Stimulated activated naive CD8-positive, alpha-beta T cell treated with anti-CD3 and anti-CD28 coated beads, Interleukin-15, amount 100 ng/mL, for 72 hours (primary cell): ENCODE results near the gene PRDM8.
"Not testable (repeated sequence)": the region's sequence is repeated elsewhere in the genome, so short reads cannot be mapped to it uniquely, and the experiment has no call there.

Source experiments
- ATAC-seq: fragments of 150-1000 bp; cut with Tn5 transposase; 2 replicates; pipeline ENCODE4 v1.10.0; 2021; ENCODE audit warnings: mild to moderate bottlenecking, moderate library complexity
- DNase-seq, 2 donors: peaks; one replicate each; pipeline ENCODE4 v3.0.0; 2021 to 2022
- H3K27ac Mint-ChIP-seq, 2 donors: one replicate each; pipeline ENCODE4 v1.8.0; 2022; ENCODE audit warnings: mild to moderate bottlenecking in 2 of 2, mixed read lengths in 2 of 2, moderate library complexity in 2 of 2
- H3K27me3 Mint-ChIP-seq: one replicate; pipeline ENCODE4 v1.8.0; 2022; ENCODE audit warnings: mixed read lengths
- H3K4me1 Mint-ChIP-seq: one replicate; pipeline ENCODE4 v1.8.0; 2022; ENCODE audit warnings: mild to moderate bottlenecking, mixed read lengths
- H3K4me3 Mint-ChIP-seq, 2 donors: one replicate each; pipeline ENCODE4 v1.8.0; 2022; ENCODE audit warnings: mild to moderate bottlenecking in 2 of 2, mixed read lengths in 2 of 2, moderate library complexity in 1 of 2
- H3K9me3 Mint-ChIP-seq, 2 donors: one replicate each; pipeline ENCODE4 v1.8.0; 2022; ENCODE audit warnings: mixed read lengths in 2 of 2

PRDM8 gene

GRCh38 chr4:80177793-80178192 lies 19.5 kb upstream of the PRDM8 start:
- ATAC-seq, H3K4me3 Mint-ChIP-seq, H3K27me3 Mint-ChIP-seq, DNase-seq, H3K27ac Mint-ChIP-seq: not testable (repeated sequence)
- H3K4me1 Mint-ChIP-seq, result peaks cover 61% of the 10 kb centered on the region
- H3K9me3 Mint-ChIP-seq, result peaks cover 16 to 34% of the 10 kb centered on the region in 2 donors

DNA sequence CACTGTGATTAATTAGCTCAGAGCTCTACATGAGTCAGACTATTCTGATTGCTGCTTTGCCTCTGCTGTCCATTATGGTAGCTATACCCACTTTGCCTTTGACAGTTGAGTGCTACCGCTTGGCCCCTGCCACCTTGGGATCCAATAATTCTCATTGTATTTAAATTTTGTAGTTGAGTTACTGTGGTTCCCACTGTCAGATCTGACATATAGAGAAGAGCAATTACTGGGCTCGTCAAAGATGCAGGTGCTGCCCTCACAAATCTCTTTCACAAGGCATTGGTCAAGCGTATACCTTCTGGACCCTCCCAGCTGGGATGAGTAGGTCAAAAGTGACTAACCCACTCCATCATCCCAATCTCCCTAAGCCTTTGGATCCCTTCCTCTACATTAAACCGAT lies 18.3 kb upstream of the PRDM8 start:
- H3K4me3 Mint-ChIP-seq, result no peak overlapping the region
- DNase-seq, result no peak
- peaks cover 16 to 34% of the 10 kb centered on the region in 2 donors for H3K9me3 Mint-ChIP-seq
- H3K27ac Mint-ChIP-seq, result no peak overlapping the region
- no peak for ATAC-seq
- H3K27me3 Mint-ChIP-seq, result no peaks in the 10 kb centered on the region
- peaks cover 56% of the 10 kb centered on the region for H3K4me1 Mint-ChIP-seq

GRCh38 chr4:80179637-80180161 lies 17.6 kb upstream of the PRDM8 start:
- Mint-ChIP-seq H3K27me3 (no peaks in the 10 kb centered on the region), H3K27ac (peak overlapping the region in 1 of 2 donors; percentile 34), H3K4me3 (no peak overlapping the region), H3K9me3 (peaks cover 16 to 34% of the 10 kb centered on the region in 2 donors), H3K4me1 (peaks cover 49% of the 10 kb centered on the region)
- no peak for ATAC-seq
- DNase-seq, result no peak

DNA sequence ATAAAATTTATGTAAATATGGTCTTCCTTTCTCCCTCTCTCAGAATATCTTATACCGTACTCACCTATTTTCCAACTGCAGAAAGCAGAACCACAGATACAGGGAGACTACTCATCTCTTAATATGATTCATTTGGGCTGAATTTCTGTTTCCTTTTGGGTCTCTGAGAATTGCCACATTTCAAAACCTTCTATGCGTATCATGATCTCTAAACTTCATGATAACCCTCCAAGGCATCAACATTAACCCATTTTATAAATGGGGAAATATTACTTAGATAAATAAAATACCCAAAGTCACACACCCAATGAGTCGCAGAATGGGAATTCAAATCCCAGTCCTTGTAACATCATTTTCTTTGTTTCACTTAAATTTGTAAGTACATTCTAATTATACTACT lies 16.6 kb upstream of the PRDM8 start:
- peak overlapping the region; percentile 2 to 16 for H3K4me3 Mint-ChIP-seq
- H3K27me3 Mint-ChIP-seq, result peaks cover 9% of the 10 kb centered on the region
- H3K4me1 Mint-ChIP-seq, result peaks cover 50% of the 10 kb centered on the region
- ATAC-seq (peak; percentile 39), DNase-seq (no peak)
- H3K27ac Mint-ChIP-seq, result no peak overlapping the region
- H3K9me3 Mint-ChIP-seq, result peaks cover 16 to 29% of the 10 kb centered on the region in 2 donors

- DNase-seq, result peak; percentile 56 to 59
These were observed 15.0 kb upstream of the PRDM8 start for GRCh38 chr4:80182237-80182866.

GRCh38 chr4:80183250-80184052 lies 13.9 kb upstream of the PRDM8 start:
- Mint-ChIP-seq H3K27ac (peak overlapping the region; percentile 93 to 94), H3K27me3 (peaks cover 34% of the 10 kb centered on the region), H3K4me1 (peaks cover 56% of the 10 kb centered on the region), H3K9me3 (peaks cover 12 to 14% of the 10 kb centered on the region in 2 donors), H3K4me3 (peak overlapping the region; percentile 89 to 94)
- DNase-seq (peak in 1 of 2 donors; percentile 52), ATAC-seq (peak; percentile 71)

More at GRCh38 chr4:80182237-80182866, 15.0 kb upstream of the PRDM8 start:
- Mint-ChIP-seq H3K4me3 (peak overlapping the region; percentile 80 to 89), H3K4me1 (peaks cover 56% of the 10 kb centered on the region), H3K27me3 (peaks cover 24% of the 10 kb centered on the region), H3K27ac (no peak overlapping the region), H3K9me3 (peaks cover 15 to 17% of the 10 kb centered on the region in 2 donors)
- ATAC-seq, result peak; percentile 64

DNA sequence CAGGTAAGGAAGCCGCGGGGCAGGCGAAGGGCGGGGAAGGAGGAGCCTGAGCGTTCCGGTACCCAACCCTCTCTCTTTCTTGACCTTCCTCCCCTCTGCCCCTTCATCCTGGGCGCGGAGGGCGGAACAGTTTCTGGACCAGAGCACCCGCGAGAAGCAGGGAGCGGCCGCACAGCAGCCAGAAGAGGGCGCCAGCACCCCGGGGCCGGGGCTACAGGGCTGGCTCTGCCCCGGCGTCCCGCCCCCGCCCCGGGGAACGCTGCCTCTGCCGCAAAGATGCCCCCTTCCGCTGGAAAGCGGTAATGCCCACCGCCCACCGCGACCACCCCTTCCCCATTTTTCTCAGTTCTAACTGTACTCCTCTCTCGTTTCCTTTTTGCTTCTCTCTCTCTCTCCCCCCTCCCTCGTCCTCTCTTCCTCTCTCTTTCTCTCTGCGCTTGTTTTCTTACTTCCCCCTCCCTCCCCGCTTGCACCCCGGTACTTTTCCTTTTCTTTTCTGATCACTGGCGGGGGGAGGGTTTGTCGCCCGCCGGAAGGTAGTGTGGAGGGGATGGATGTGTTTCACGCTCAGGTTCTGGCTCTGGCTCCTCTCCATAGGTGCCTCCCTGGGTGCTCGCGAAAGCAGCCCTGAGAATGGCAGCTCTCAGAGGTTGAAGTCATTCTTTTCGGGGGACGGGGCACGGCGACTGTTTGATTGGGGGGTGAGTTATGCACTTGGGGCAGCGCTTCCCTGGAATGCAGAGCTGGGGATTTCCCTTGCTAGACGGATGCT lies 13.1 kb upstream of the PRDM8 start:
- Mint-ChIP-seq H3K27ac (peak overlapping the region; percentile 93 to 94), H3K4me1 (peaks cover 52% of the 10 kb centered on the region), H3K9me3 (peaks cover 6 to 9% of the 10 kb centered on the region in 2 donors), H3K27me3 (peaks cover 34% of the 10 kb centered on the region), H3K4me3 (peak overlapping the region; percentile 89 to 94)
- DNase-seq (peak; percentile 93 to 94), ATAC-seq (peak; percentile 85)

GRCh38 chr4:80184825-80185756 lies 12.2 kb upstream of the PRDM8 start:
- peaks cover 38% of the 10 kb centered on the region for H3K27me3 Mint-ChIP-seq
- peak overlapping the region; percentile 89 to 94 for H3K4me3 Mint-ChIP-seq
- H3K4me1 Mint-ChIP-seq, result peaks cover 44% of the 10 kb centered on the region
- DNase-seq (no peak), ATAC-seq (no peak)
- peaks cover 0 to 5% of the 10 kb centered on the region in 2 donors for H3K9me3 Mint-ChIP-seq
- H3K27ac Mint-ChIP-seq, result peak overlapping the region; percentile 64 to 93

DNA sequence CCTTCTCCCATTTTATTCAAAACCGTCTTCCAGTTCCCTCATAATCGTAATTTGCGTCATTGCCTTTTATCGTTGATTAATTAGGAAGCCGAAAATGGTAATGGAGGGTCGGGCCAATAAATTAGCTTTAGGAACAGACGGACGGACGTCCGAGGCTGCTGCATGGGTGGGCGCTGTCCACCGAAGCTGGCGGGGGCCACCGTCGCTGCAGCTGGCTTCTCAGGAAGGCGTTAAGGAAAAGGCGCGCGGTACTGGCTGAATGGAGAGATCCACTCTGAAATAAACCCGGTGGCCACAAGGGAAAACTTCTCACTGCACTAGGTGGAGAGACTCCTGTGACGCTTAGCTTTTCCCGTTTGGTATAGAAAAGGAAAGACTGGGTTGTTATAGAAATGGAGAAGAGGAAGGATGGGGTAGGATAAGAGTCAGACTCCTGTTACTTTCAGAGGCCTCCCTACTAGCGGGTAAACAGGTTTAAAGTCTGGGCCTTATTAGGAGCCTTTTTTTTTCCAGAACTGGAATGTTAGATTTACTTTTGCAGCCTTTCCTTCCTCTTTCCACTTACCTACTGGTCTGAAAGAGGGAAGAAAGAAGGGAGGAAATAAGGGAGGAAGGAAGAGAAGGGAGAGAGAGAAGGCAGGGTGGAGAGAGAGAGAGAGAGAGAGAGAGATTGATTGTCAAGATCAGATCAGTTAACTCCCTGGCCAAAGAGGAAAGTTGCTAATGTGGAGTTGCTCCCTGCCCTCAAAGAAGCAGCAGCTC lies 11.3 kb upstream of the PRDM8 start:
- Mint-ChIP-seq H3K4me1 (peaks cover 35% of the 10 kb centered on the region), H3K27ac (no peak overlapping the region), H3K4me3 (peak overlapping the region; percentile 89 to 94), H3K9me3 (no peaks in the 10 kb centered on the region), H3K27me3 (peaks cover 45% of the 10 kb centered on the region)
- ATAC-seq, result no peak
- no peak for DNase-seq

DNA sequence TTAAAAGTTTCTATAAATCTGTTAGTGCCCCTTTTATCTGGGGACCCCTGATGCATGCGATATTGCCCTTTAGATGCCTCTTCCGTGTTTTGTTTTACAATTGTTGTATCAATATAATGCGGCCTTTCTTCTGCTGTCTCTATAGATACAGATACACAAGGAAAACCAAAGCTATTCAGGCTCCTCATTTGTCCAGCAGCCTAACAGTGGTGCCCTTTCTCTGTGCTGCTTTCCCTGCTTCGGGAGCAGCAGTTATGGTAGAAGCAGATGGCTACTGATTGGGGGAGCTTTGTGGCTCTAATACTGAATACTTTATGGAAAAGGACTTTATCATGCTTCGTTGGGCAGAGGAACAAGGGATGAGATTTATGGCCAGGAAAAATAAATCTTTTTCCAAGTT lies 10.6 kb upstream of the PRDM8 start:
- no peak overlapping the region for H3K27ac Mint-ChIP-seq
- ATAC-seq (no peak), DNase-seq (no peak)
- H3K27me3 Mint-ChIP-seq, result peaks cover 46% of the 10 kb centered on the region
- no peak overlapping the region for H3K4me3 Mint-ChIP-seq
- H3K4me1 Mint-ChIP-seq, result peaks cover 35% of the 10 kb centered on the region
- no peaks in the 10 kb centered on the region for H3K9me3 Mint-ChIP-seq

GRCh38 chr4:80187677-80188076 lies 9.6 kb upstream of the PRDM8 start:
- Mint-ChIP-seq H3K4me1 (peaks cover 25% of the 10 kb centered on the region), H3K4me3 (no peak overlapping the region), H3K9me3 (no peaks in the 10 kb centered on the region), H3K27ac (no peak overlapping the region), H3K27me3 (peaks cover 56% of the 10 kb centered on the region)
- ATAC-seq, result no peak
- DNase-seq, result no peak

DNA sequence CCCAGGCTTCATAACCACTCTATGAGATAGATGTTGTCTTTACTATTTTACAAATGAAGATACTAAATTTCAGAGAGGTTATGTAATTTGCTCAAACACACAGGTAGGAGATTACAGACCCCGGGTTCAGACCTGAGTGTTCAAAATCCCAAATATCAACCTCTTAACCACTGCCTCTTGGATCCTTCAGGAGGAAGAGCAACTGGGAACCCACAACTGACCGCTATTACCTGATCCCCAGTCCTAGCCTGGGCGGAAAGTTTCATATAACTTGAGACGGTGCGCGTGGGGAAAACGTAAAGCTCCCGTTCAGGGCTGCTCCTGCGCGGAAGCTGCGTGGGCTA lies 8.9 kb upstream of the PRDM8 start:
- Mint-ChIP-seq H3K4me1 (peaks cover 17% of the 10 kb centered on the region), H3K27ac (no peak overlapping the region), H3K27me3 (peaks cover 64% of the 10 kb centered on the region), H3K9me3 (no peaks in the 10 kb centered on the region), H3K4me3 (no peak overlapping the region)
- DNase-seq (no peak), ATAC-seq (no peak)

- ATAC-seq (no peak), DNase-seq (no peak)
- H3K9me3 Mint-ChIP-seq, result no peaks in the 10 kb centered on the region
- H3K27me3 Mint-ChIP-seq, result peaks cover 69% of the 10 kb centered on the region
- peaks cover 17% of the 10 kb centered on the region for H3K4me1 Mint-ChIP-seq
- H3K4me3 Mint-ChIP-seq, result no peak overlapping the region
- H3K27ac Mint-ChIP-seq, result no peak overlapping the region
These were observed 8.4 kb upstream of the PRDM8 start for GRCh38 chr4:80188801-80189458.

GRCh38 chr4:80189581-80189955 lies 7.7 kb upstream of the PRDM8 start:
- Mint-ChIP-seq H3K4me3 (no peak overlapping the region), H3K4me1 (peaks cover 17% of the 10 kb centered on the region), H3K27me3 (peaks cover 72% of the 10 kb centered on the region), H3K9me3 (no peaks in the 10 kb centered on the region), H3K27ac (no peak overlapping the region)
- no peak for DNase-seq
- no peak for ATAC-seq
